HG02938 (cell line): Measurements from ENCODE around the gene SPEM1.
A peak's percentile ranks its signal among the peaks of the same experiment; 100 is the strongest.

ENCODE experiments used
- ATAC-seq: cut with Tn5 transposase; IDR thresholded peaks from one replicate; pipeline ENCODE4 v1.9.1; 2021; ENCODE audit warnings: mild to moderate bottlenecking, moderate library complexity; ENCODE audit not compliant: unreplicated experiment

SPEM1 gene

GRCh38 chr17:7419819-7420610 lies at the start of gene SPEM1:
SPEM1 (plus strand) TSS chr17:7420324; CDS start chr17:7420385, 61 bp downstream.
- ATAC-seq = no peak

- ATAC-seq = no peak
Observed at GRCh38 chr17:7370853-7371252, 49.3 kb upstream of the SPEM1 start.

GRCh38 chr17:7374353-7374752 lies 45.8 kb upstream of the SPEM1 start:
- no peak for ATAC-seq

- no peak for ATAC-seq
Observed at GRCh38 chr17:7379134-7379533, 41.0 kb upstream of the SPEM1 start.

GRCh38 chr17:7380321-7380720 lies 39.8 kb upstream of the SPEM1 start:
- ATAC-seq = no peak

GRCh38 chr17:7380855-7381683 lies 39.1 kb upstream of the SPEM1 start, which contains the start of gene TNK1:
TNK1 (plus strand) TSS chr17:7381089; CDS start chr17:7382927, 1,838 bp downstream.
- ATAC-seq = no peak

- ATAC-seq = no peak
Observed at GRCh38 chr17:7382901-7383300, 37.2 kb upstream of the SPEM1 start.

GRCh38 chr17:7383371-7383741 lies 36.8 kb upstream of the SPEM1 start:
- no peak for ATAC-seq

GRCh38 chr17:7383742-7384488 lies 36.2 kb upstream of the SPEM1 start:
- no peak for ATAC-seq

- no peak for ATAC-seq
Observed at GRCh38 chr17:7384489-7385081, 35.5 kb upstream of the SPEM1 start.

- no peak for ATAC-seq
Observed at GRCh38 chr17:7388856-7389255, 31.3 kb upstream of the SPEM1 start.

- no peak for ATAC-seq
Observed at GRCh38 chr17:7389924-7390910, 29.9 kb upstream of the SPEM1 start.

GRCh38 chr17:7391307-7391706 lies 28.8 kb upstream of the SPEM1 start:
- no peak for ATAC-seq

- no peak for ATAC-seq
Observed at GRCh38 chr17:7392696-7393612, 27.2 kb upstream of the SPEM1 start.

- peak; percentile 34 for ATAC-seq
Observed at GRCh38 chr17:7393613-7394451, 26.3 kb upstream of the SPEM1 start.

- ATAC-seq = peak; percentile 63
Observed at GRCh38 chr17:7394452-7395191, 25.5 kb upstream of the SPEM1 start, which contains the start of gene PLSCR3. PLSCR3 (minus strand) TSS chr17:7394525; CDS start chr17:7394110, 415 bp downstream.

- ATAC-seq = no peak
Observed at GRCh38 chr17:7396147-7396546, 24.0 kb upstream of the SPEM1 start.
